Measurements from ENCODE around the gene PARVG.

GRCh38 chr22:44172370-44173108, 8.2 kb upstream of the PARVG start:
- TF ChIP-seq CTCF (IDR thresholded peaks at IDR 0.05 in 4 of 5, conservative IDR thresholded peaks at IDR 0.05 in 1 of 5) (no peak), POLR2A (IDR thresholded peaks at IDR 0.05) (no peak)

Measured in gastrocnemius medialis (tissue), 4 donors.